ENCODE results near the gene CAMTA1.

Gene CAMTA1

DNA sequence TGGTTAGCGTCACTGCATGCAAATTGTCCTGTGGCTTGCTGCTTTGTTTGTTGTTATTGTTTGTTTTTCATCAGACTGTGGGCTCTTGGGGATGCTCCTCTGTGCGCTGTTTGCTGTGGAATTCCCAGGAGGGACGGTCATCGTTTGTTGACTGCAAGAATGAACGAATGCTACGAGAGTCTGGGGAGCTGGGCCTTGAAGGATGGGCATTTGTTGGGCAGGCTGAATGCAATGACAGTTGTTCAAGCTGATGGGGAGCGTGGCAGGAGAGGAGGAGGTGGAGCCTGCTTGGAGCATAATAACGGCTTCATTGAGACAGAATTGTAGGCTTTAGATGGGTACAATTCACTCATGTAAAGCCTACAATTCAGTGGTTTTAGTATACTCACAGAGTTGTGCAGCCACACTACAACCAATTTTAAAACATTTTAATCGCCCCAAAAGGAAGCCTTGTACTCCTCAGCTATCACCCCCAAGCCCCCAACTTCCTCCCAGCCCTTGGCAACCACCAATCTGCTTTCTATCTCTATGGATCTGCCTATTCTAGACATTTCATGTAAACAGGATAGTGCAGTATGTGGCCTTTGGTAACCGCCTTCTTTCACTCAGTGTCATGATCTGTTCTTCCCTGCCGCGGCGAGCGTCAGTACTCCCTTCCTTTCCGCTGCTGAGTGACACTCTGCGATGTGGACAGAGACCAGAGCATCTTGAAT lies 190.2 kb downstream of the CAMTA1 start:
- DNase-seq (ENCODE audit: low read depth in 2 of 2): no peak

DNA sequence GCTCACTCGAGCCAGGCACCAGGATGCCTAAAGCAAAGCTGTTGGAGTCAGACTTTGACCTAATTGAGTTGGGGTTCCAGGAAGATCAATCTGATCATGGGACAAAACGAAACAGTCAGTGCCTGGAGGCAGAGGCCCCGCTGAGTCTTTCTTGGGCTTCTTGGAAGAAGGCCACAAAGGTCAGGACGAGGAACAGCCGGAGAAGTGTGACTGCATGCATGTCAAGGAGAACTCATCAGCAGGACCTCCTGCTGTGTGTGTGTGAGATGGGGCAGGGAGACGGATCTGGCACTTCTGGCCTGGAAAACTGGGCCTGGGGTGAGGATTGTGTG lies 190.8 kb downstream of the CAMTA1 start:
- no peak for DNase-seq (ENCODE audit: low read depth in 2 of 2)

DNA sequence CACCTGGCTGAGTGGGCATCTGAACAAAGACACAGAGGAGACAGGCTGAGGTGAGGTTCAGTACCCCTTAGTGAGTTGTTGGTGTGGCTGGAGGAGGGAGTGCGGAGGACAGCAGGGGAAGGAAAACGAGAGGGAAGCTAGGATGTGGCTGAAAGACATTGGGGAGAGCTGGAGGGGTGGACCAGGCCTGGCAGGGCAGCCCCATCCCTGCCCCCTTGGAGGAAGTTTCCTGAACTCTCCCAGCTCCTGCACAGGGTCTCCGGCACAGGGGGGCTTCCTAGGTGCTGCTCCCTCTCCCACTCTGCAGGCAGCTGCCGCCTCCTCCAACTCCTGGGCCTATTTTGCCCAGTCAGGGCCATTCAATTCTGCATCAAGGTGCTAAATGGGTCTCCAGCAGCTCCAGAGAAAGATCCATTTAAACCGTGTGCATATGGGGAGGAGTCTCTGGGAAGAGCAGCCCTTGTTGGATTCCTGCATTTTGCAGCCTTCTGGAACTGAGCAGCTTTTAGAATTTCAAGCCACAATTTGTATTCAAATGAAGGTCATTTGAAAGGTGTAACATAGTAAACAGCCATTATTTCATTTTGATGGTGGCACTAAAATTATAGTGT lies 193.9 kb downstream of the CAMTA1 start:
- DNase-seq (ENCODE audit: low read depth in 2 of 2): no peak

- DNase-seq (ENCODE audit: low read depth in 2 of 2): no peak
Observed at GRCh38 chr1:6981595-6981994, 196.3 kb downstream of the CAMTA1 start.

DNA sequence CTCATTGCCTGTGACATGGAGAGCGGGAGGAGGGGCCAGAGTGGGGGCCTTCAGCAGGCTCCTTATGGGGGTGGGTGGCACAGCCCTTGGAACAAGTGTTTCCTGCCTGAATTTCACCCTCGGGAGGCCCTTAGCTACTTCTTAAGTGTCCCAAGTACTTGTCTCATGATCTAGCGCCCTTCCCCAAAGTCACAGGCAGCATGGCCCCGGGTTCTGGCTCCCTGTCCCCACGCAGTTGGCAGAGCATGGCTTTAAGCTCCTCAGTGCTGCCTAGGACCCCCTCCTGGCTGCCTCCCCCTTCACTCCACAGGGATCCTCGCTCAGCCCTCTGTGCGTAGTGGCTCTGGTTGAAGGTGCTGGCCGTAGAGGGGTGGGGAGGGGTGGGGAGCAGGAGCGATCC lies 197.2 kb downstream of the CAMTA1 start:
- DNase-seq (ENCODE audit: low read depth in 2 of 2): no peak

DNA sequence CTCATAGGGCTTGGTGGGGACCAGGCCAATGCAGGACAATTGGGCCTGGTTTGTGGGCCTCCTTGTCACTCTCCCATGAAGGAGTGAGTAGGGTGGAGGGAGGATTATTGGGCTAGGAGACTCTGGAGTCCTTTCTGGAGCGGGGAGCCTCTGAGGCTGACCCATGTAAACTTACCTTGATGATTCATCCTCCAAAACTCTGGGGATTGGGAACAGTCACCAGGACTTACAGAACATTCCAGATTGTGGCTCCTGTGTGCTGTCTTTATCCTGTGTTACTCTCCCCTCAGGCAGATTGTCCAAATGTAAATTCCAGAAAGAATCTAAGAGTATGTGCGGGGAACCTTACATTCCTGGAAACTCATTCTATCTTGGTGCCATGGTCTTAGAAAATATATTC lies 197.6 kb downstream of the CAMTA1 start:
- DNase-seq (ENCODE audit: low read depth in 2 of 2): no peak

DNA sequence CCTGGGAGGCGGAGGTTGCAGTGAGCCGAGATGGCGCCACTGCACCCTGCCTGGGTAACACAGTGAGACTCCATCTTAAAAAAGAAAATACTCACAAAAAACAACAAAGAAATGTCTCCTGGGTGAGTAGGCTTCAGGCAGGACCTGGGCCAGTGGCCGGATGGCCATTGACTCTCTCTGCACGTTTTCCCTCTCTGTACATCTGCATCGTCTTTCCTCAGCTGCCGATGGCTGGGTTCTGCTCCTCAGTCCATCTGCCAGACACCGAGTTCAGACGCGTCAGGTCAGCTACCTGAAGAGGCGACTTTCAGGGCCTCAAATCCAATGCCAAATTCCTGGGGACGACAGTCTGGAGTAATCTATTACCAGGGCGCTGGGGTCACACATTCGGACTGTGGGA lies 199.3 kb downstream of the CAMTA1 start:
- no peak for DNase-seq (ENCODE audit: low read depth in 2 of 2)

DNA sequence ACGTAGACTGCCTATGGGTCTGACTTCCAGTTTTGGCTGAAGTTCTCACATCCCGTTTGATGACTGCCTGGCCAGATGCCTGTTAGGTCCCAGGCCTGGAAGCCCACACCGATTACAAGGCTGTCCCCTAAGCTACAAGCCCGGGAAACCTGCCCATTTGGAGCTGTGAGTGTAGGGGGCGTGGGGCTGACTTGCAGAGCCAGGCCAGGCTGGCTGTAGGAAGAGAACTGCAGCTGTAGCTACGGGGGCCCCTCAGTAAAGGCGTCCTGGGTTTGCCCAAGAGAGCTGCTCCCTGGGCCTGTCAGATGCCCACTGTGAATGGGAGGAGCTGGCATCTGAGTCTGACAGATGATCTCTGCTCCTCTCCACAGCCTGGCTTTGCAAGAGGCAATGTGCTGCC lies 199.7 kb downstream of the CAMTA1 start:
- DNase-seq (ENCODE audit: low read depth in 2 of 2): no peak

DNA sequence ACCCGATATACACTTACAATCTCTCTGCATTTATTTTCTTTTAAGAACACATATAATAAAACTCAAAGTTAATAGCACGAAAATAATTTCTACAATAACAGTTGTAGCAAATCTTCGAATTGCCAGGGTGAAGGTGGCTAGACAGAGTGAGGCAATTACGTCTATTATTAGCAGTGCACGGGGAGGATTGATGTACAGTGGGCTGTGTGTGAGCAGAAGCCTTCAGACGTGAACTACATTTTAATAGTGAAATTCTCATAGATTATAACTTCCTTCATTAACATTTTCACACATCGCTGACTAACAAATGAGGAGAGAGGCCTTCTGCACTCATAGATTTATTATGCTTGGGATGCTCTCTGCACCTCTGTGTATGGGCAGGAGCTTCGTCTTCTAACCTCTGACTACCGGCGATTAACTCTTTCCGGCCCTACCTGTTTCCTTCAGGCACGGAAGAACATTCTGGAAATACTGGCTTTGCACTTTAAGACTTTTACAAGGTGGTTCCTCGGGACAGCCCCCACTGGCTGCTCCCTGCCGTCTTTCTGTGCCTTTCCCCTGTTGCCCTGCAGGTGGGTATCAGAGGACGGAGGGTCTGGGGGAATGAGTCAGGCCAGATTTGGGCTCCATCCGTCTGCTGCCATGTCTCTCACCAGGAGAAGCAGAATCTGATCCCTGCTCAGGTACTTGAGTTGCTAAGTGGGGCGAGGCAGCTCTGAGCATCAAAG lies 200.5 kb downstream of the CAMTA1 start:
- no peak for DNase-seq (ENCODE audit: low read depth in 2 of 2)

GRCh38 chr1:6986281-6986680 lies 201.0 kb downstream of the CAMTA1 start:
- DNase-seq (ENCODE audit: low read depth in 2 of 2): no peak

DNA sequence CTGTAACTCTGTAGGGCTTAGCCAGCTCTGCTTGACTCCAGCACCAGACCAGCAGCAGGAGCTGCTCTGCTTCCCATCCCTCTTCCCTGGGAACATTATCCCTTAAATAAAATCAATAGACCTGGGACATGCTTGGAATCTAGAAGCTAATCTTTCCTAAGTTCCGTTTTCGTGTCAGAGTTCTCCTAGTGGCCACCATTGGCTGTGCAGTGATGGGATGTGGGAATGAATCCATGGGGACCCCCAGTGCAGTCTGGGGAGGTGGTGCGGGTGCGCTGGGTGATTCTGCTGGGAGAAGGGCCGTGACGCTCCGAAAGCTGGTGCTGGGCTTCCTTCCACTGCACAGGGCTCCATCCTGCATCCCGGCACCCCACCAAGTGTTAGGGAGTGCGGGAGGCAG lies 202.7 kb downstream of the CAMTA1 start:
- DNase-seq (ENCODE audit: low read depth in 2 of 2): no peak

- no peak for DNase-seq (ENCODE audit: low read depth in 2 of 2)
Observed at GRCh38 chr1:6988796-6989195, 203.5 kb downstream of the CAMTA1 start.

- no peak for DNase-seq (ENCODE audit: low read depth in 2 of 2)
Observed at GRCh38 chr1:6989212-6990159, 204.2 kb downstream of the CAMTA1 start.

- DNase-seq (ENCODE audit: low read depth in 2 of 2): no peak
Observed at GRCh38 chr1:6991266-6991665, 206.0 kb downstream of the CAMTA1 start.

- DNase-seq (ENCODE audit: low read depth in 2 of 2): no peak
Observed at GRCh38 chr1:6995789-6996188, 210.5 kb downstream of the CAMTA1 start.

GRCh38 chr1:6996371-6996770 lies 211.1 kb downstream of the CAMTA1 start:
- DNase-seq (ENCODE audit: low read depth in 2 of 2): no peak

DNA sequence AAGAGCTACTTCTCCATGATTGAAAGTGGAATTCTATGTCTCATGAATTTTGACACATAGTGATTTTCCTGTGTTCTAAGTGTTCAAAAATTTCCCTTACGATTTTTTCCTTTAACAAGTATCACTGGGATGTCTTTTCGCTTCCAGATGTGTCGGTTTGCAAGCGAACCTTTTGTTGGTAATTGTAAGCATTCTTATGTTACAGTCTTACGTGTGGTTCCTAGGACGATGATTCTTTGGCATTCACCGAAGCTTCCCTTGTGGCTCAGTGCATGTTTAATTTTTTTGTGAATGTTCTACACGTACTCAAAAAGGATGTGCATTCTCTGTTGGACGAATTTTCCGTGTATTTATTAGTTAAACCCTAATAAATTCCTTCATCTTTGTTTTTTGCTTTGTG lies 211.6 kb downstream of the CAMTA1 start:
- DNase-seq (ENCODE audit: low read depth in 2 of 2): no peak

DNA sequence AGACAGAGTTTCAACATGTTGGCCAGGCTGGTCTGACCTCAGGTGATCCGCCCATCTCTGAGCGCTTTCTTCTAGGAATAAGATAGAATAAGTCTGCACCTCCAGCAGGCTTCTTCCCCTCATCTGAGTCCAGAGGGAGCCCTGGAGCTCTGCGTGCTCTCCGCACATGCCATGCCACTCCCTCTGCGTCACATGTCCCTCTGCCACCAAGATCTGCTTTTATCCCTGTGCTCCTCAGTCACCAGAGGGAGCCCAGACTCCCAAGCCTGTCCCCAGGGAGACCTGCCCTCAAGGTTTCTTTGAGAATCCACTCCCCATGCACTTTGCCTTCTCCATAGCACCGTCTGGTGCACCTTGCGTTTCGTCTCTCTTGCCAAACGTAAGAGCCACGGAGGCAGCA lies 213.0 kb downstream of the CAMTA1 start:
- no peak for DNase-seq (ENCODE audit: low read depth in 2 of 2)

GRCh38 chr1:6999826-7000225 lies 214.6 kb downstream of the CAMTA1 start:
- no peak for DNase-seq (ENCODE audit: low read depth in 2 of 2)

- no peak for DNase-seq (ENCODE audit: low read depth in 2 of 2)
Observed at GRCh38 chr1:7000720-7001119, 215.5 kb downstream of the CAMTA1 start.

- DNase-seq (ENCODE audit: low read depth in 2 of 2): no peak
Observed at GRCh38 chr1:7002728-7003127, 217.5 kb downstream of the CAMTA1 start.

- no peak for DNase-seq (ENCODE audit: low read depth in 2 of 2)
Observed at GRCh38 chr1:7003676-7004075, 218.4 kb downstream of the CAMTA1 start.
